MCF 10A (cell line): ENCODE data around the gene ING5. TPM values are rescaled to one million over a fixed set of nuclear protein-coding genes. Genes with fewer than 3 reads are reported as not detected.

Experiments used
- Bru-seq: library from RNA; stranded (reverse); fragments of 400-500 nt; gene quantifications from one replicate; lab custom pipeline; 2021; lab: Mats Ljungman, UMichigan
- BruChase-seq, 2 experiments: library from RNA; stranded (reverse); fragments of 400-500 nt; gene quantifications; one replicate each; lab custom pipeline; 2021; lab: Mats Ljungman, UMichigan
- BruUV-seq: library from RNA; stranded (reverse); fragments of 400-500 nt; replicated peaks from 2 replicates; lab custom pipeline; 2021; lab: Mats Ljungman, UMichigan
- CTCF ChIA-PET: fragments of 300-600 bp; sonication (Branson Sonifier 250); formaldehyde crosslinking; extraction: SDS; loops from one replicate; lab custom pipeline; 2021; ENCODE audit warnings: antibody characterized with exemption, inconsistent platforms; lab: Yijun Ruan, JAX
- POLR2A ChIA-PET: fragments of 300-600, 350-650 bp; sonication (Branson Sonifier 250); formaldehyde crosslinking; extraction: SDS; loops from one replicate; lab custom pipeline; 2020; ENCODE audit warnings: antibody characterized with exemption, inconsistent platforms; lab: Yijun Ruan, JAX
- DNase-seq: peaks from one replicate; pipeline ENCODE4 v3.0.0-alpha.2; 2018; ENCODE audit not compliant: unreplicated experiment
- H3K27ac Mint-ChIP-seq: one replicate; pipeline ENCODE4 v1.8.0; 2022; ENCODE audit warnings: mild to moderate bottlenecking, low read depth, mixed read lengths; ENCODE audit not compliant: unreplicated experiment
- H3K27me3 Mint-ChIP-seq: one replicate; pipeline ENCODE4 v1.8.0; 2022; ENCODE audit warnings: mixed read lengths; ENCODE audit not compliant: insufficient read depth, unreplicated experiment
- H3K36me3 Mint-ChIP-seq: one replicate; pipeline ENCODE4 v1.8.0; 2022; ENCODE audit warnings: mild to moderate bottlenecking, moderate library complexity, mixed read lengths; ENCODE audit not compliant: insufficient read depth, unreplicated experiment
- H3K4me1 Mint-ChIP-seq: one replicate; pipeline ENCODE4 v1.8.0; 2022; ENCODE audit warnings: mixed read lengths; ENCODE audit not compliant: insufficient read depth, unreplicated experiment
- H3K4me3 Mint-ChIP-seq: one replicate; pipeline ENCODE4 v1.8.0; 2022; ENCODE audit warnings: mild to moderate bottlenecking, moderate library complexity, mixed read lengths; ENCODE audit not compliant: unreplicated experiment
- H3K9me3 Mint-ChIP-seq: one replicate; pipeline ENCODE4 v1.8.0; 2022; ENCODE audit warnings: mixed read lengths; ENCODE audit not compliant: unreplicated experiment
- intact Hi-C: fragments of 100-400 bp; cut with micrococcal nuclease; formaldehyde crosslinking; loops from 2 replicates; pipeline ENCODE4 v1.14.1; 2022
- long read RNA-seq: library from polyadenylated mRNA; stranded (forward); transcript quantifications from one replicate; pipeline ENCODE4 v2.0.0, GENCODE V29; 2022
- total RNA-seq: library from RNA; stranded (reverse); gene quantifications from 2 replicates; pipeline ENCODE4 v1.2.3, GENCODE V29; 2022
- TF ChIP-seq, protein P1 (sequence below): fragments of 200-600 bp; IDR thresholded peaks from one replicate; pipeline ENCODE4 v1.8.0; 2022; ENCODE audit warnings: antibody characterized with exemption, mild to moderate bottlenecking; ENCODE audit not compliant: unreplicated experiment

The ING5 gene
- total RNA-seq (27.8 and 35.5 TPM in 2 replicates), Bru-seq, nascent RNA (percentile 67 among the genes with signal in this experiment), BruChase-seq, experiment 1, labeled RNA remaining after a 6-hour chase (percentile 82 among the genes with signal in this experiment), BruChase-seq, experiment 2, labeled RNA remaining after a 2-hour chase (percentile 78 among the genes with signal in this experiment)
- long read RNA-seq, full-length matches to known transcripts = 16 of 40 reads
- long read RNA-seq, partial matches to known transcripts = 9 of 40 reads
- long read RNA-seq, other reads (novel, unspliced or antisense) = 15 of 40 reads

DNA sequence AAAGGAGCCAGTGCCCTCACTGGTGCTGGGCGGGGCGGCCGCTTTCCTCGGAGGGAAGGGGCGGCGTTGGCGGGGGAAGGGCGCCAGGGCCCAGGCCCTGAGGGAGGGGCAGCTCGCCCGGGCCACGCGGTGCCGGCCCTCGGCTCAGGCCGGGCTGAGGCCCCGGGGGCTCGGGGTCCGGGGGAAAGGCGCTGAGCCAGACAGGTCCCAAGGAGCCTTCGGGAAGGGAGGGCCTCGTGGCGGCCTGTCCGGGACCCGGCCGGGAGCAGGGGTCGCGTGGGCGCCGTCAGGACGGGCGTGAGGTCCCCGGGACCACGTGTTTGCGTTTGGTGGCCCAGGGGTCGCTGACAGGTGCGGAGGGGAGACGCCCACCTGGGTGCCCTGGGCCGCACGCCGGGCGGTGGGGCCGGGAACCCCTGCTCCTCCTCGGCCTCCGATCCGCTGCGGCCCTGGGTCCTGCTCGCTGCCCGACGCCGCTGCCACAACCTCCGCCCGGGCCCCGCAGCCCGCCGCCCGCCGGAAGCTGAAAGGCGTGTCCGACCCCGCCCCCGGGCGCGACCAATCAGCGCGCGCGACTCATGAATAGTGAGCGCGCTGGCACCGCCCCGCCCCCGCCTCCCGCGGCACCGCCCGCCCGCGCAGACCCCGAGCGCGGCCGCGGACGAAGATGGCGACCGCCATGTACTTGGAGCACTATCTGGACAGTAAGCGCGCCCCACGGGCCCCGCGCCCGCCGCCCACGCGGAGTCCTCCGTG lies at the start of gene ING5:
Gene ING5 (plus strand): TSS at position 641 of the 756 bp plus-strand sequence. CDS start 27 bp downstream, at position 668.
- no peaks in the 10 kb centered on the region for H3K27me3 Mint-ChIP-seq
- TF ChIP-seq, protein P1, sequence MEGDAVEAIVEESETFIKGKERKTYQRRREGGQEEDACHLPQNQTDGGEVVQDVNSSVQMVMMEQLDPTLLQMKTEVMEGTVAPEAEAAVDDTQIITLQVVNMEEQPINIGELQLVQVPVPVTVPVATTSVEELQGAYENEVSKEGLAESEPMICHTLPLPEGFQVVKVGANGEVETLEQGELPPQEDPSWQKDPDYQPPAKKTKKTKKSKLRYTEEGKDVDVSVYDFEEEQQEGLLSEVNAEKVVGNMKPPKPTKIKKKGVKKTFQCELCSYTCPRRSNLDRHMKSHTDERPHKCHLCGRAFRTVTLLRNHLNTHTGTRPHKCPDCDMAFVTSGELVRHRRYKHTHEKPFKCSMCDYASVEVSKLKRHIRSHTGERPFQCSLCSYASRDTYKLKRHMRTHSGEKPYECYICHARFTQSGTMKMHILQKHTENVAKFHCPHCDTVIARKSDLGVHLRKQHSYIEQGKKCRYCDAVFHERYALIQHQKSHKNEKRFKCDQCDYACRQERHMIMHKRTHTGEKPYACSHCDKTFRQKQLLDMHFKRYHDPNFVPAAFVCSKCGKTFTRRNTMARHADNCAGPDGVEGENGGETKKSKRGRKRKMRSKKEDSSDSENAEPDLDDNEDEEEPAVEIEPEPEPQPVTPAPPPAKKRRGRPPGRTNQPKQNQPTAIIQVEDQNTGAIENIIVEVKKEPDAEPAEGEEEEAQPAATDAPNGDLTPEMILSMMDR = no peak
- intact Hi-C loops = loop anchor here (2.0 kb wide), 1 partner anchor 33 kb away; the partner anchor contains the start of gene D2HGDH
- BruUV-seq = TSS peak; percentile 72
- peaks cover 12% of the 10 kb centered on the region for H3K4me1 Mint-ChIP-seq
- H3K9me3 Mint-ChIP-seq = no peaks in the 10 kb centered on the region
- peak within 1 kb of the TSS; percentile 76 for H3K4me3 Mint-ChIP-seq
- DNase-seq = peak; percentile 92
- H3K36me3 Mint-ChIP-seq = peaks cover 49% of the 10 kb centered on the region
- ChIA-PET POLR2A (interaction anchor here (0.9 to 7.2 kb wide), 16 partner anchors 9 to 387 kb away, joined by 3 to 136 read pairs (median 4); partner anchors contain the start of genes ATG4B, BOK, D2HGDH and DTYMK), CTCF (interaction anchor here (0.6 to 1.5 kb wide), 3 partner anchors 20 to 177 kb away, joined by 3 to 4 read pairs (median 3); no protein-coding TSS in a partner anchor)
- peak within 1 kb of the TSS; percentile 89 for H3K27ac Mint-ChIP-seq

DNA sequence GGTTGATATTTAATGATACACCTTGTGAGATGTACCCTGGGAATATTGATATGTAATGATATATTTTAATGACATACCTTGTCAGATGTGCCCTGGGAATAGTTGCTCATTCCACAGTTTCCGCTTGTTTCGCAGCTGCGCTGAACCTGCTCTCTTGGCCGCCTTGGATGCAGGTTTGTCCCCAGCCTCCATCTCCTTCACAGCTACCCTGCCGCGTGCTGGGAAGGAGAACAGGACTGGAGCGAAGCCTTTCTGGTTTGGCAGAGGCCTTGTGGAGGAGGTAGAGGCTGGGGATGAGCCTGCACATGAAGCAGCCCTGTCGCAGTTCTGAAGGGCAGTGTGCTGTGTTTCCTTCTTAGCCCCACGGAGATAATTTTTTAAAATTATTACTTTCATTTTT lies 49.7 kb upstream of the ING5 start:
- Mint-ChIP-seq H3K4me1 (no peaks in the 10 kb centered on the region), H3K9me3 (no peaks in the 10 kb centered on the region), H3K27me3 (no peaks in the 10 kb centered on the region), H3K4me3 (no peak overlapping the region), H3K27ac (no peak overlapping the region), H3K36me3 (peaks cover 55% of the 10 kb centered on the region)
- no peak for DNase-seq
- POLR2A ChIA-PET = interaction anchor here (0.6 kb wide), 1 partner anchor 93 kb away, joined by 3 read pairs; no protein-coding TSS in a partner anchor
- intact Hi-C loops = no loop called here
- CTCF ChIA-PET = no interaction called here
- no TSS peak for BruUV-seq
- TF ChIP-seq, protein P1 = no peak

DNA sequence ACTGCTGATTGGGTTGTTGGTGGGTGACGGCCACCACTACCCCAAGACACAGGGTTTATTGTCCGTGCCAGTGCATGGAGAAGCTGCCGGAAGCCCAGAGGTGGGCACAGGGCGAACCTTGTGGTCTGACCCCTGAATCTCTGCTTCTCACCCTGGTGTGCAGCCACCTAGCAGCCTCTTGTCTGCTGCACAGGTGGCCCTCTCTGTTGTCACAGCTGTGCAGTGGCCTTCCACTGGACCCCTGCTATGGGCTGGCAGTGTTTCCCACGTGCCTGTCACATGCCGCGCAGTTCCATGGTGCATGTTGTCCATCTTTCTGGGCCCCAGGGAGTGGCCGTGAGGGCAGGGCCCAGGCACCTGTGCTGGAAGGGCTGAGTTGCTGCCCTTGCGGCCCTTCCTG lies 49.1 kb upstream of the ING5 start:
- no peaks in the 10 kb centered on the region for H3K27me3 Mint-ChIP-seq
- peaks cover 61% of the 10 kb centered on the region for H3K36me3 Mint-ChIP-seq
- intact Hi-C loops = no loop called here
- BruUV-seq = no TSS peak
- H3K4me3 Mint-ChIP-seq = no peak overlapping the region
- ChIA-PET CTCF (no interaction called here), POLR2A (no interaction called here)
- TF ChIP-seq, protein P1 = no peak
- no peaks in the 10 kb centered on the region for H3K4me1 Mint-ChIP-seq
- DNase-seq = no peak
- H3K27ac Mint-ChIP-seq = no peak overlapping the region
- no peaks in the 10 kb centered on the region for H3K9me3 Mint-ChIP-seq
